ENCODE measurements around the gene TMPRSS3.

The TMPRSS3 gene

DNA sequence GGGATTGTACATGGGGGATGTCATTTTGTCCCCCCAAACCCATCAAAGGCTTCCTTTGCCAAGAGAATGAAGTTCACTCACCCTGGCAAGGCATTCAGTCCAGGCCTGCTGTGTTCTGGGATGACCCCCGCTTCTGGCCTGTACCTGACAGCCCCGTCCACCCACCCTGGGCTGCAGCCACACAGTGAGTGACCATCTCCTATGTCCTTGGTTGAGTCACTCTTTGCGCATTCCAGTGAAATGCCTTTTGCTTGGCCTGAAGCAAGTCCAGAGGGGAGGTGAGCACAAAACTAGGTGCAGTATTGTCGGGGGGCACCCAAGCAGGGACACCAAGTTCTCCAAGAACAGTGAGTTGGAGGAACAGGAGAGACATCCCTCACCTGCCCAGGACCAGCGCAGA is 10.2 kb downstream of the TMPRSS3 start:
- H4K91ac ChIP-seq (ENCODE audit: low read length): no peak overlapping the region
- peaks cover 0 to 3% of the 10 kb centered on the region in 2 experiments for H3K36me3 ChIP-seq (ENCODE audit: control insufficient read depth in 1 of 2, insufficient read depth in 2 of 2, low read depth in 1 of 2, low read length in 2 of 2)
- no peak overlapping the region for H3K4ac ChIP-seq (ENCODE audit: low read depth in 1 of 2, low read length in 2 of 2)
- H3K9ac ChIP-seq (ENCODE audit: low read length): no peak overlapping the region
- H3K27me3 ChIP-seq (ENCODE audit: control insufficient read depth in 1 of 2, insufficient read depth in 1 of 2, low read length in 2 of 2): peaks cover 0 to 43% of the 10 kb centered on the region in 2 experiments
- no peak overlapping the region for H3K23ac ChIP-seq (ENCODE audit: low read length in 2 of 2)
- no peak overlapping the region for H2AK5ac ChIP-seq (ENCODE audit: low read length, severe bottlenecking)
- H3K79me1 ChIP-seq (replicated peaks; ENCODE audit: low read length, poor library complexity, severe bottlenecking): no peaks in the 10 kb centered on the region
- DNase-seq: no peak
- H2BK5ac ChIP-seq (ENCODE audit: low read depth, low read length, poor library complexity, severe bottlenecking): no peak overlapping the region
- H3K14ac ChIP-seq (ENCODE audit: low read length in 2 of 2): no peak overlapping the region
- H3K4me2 ChIP-seq (ENCODE audit: low read length, poor library complexity, severe bottlenecking): no peak overlapping the region
- peaks cover 20% of the 10 kb centered on the region for H3K4me1 ChIP-seq (ENCODE audit: control insufficient read depth, insufficient read depth, low read depth, low read length)
- WGBS: 80% methylated on average over 5 of the region's 5 CpGs
- no peak overlapping the region for H2BK15ac ChIP-seq (ENCODE audit: low read depth, poor library complexity, severe bottlenecking)
- H3K18ac ChIP-seq (ENCODE audit: low read depth in 1 of 2, low read length in 2 of 2): no peak overlapping the region
- H3K4me3 ChIP-seq (ENCODE audit: insufficient read depth in 1 of 2, low read depth in 1 of 2, low read length in 2 of 2): no peak overlapping the region
- H2BK120ac ChIP-seq (ENCODE audit: low read depth, low read length): no peak overlapping the region
- H3K27ac ChIP-seq (ENCODE audit: low read length, poor library complexity, severe bottlenecking): no peak overlapping the region
- no peak overlapping the region for H2BK12ac ChIP-seq (ENCODE audit: low read length in 2 of 2)
- H3K9me3 ChIP-seq (ENCODE audit: control insufficient read depth, low read length): peaks cover 7% of the 10 kb centered on the region
- H4K8ac ChIP-seq (ENCODE audit: low read length): no peak overlapping the region
- no peak overlapping the region for H2AFZ ChIP-seq (ENCODE audit: low read depth, low read length)

DNA sequence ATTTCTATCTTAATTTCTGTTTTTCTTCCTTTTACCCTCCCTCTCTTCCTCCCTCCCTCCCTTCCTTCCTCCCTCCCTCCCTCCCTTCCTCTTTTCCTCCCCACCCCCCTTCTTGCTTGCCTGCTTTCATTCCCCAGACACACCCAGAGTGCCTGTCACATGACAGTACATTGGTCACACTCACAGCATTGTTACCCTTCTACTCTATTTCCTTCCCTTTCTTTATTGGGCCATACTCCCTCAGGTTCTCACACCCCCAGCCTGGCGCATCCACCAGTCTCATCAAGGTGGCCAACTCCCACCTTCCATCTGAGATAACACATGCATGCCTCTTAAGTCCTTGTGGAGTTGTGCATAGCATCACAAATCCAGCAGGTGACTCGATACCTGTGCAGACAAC is 10.9 kb downstream of the TMPRSS3 start:
- Histone ChIP-seq H3K27ac (ENCODE audit: low read length, poor library complexity, severe bottlenecking) (no peak overlapping the region), H2BK15ac (ENCODE audit: low read depth, poor library complexity, severe bottlenecking) (no peak overlapping the region), H2BK120ac (ENCODE audit: low read depth, low read length) (no peak overlapping the region), H4K8ac (ENCODE audit: low read length) (no peak overlapping the region), H3K36me3 (ENCODE audit: control insufficient read depth in 1 of 2, insufficient read depth in 2 of 2, low read depth in 1 of 2, low read length in 2 of 2) (peaks cover 0 to 3% of the 10 kb centered on the region in 2 experiments), H2AK5ac (ENCODE audit: low read length, severe bottlenecking) (no peak overlapping the region), H3K4me1 (ENCODE audit: control insufficient read depth, insufficient read depth, low read depth, low read length) (peaks cover 20% of the 10 kb centered on the region), H2AFZ (ENCODE audit: low read depth, low read length) (no peak overlapping the region), H3K4ac (ENCODE audit: low read depth in 1 of 2, low read length in 2 of 2) (no peak overlapping the region), H3K14ac (ENCODE audit: low read length in 2 of 2) (no peak overlapping the region), H3K79me1 (replicated peaks; ENCODE audit: low read length, poor library complexity, severe bottlenecking) (no peaks in the 10 kb centered on the region), H2BK5ac (ENCODE audit: low read depth, low read length, poor library complexity, severe bottlenecking) (no peak overlapping the region), H3K23ac (ENCODE audit: low read length in 2 of 2) (no peak overlapping the region), H3K18ac (ENCODE audit: low read depth in 1 of 2, low read length in 2 of 2) (no peak overlapping the region), H3K9me3 (ENCODE audit: control insufficient read depth, low read length) (peaks cover 7% of the 10 kb centered on the region), H3K4me2 (ENCODE audit: low read length, poor library complexity, severe bottlenecking) (no peak overlapping the region), H3K4me3 (ENCODE audit: insufficient read depth in 1 of 2, low read depth in 1 of 2, low read length in 2 of 2) (no peak overlapping the region), H2BK12ac (ENCODE audit: low read length in 2 of 2) (no peak overlapping the region), H3K27me3 (ENCODE audit: control insufficient read depth in 1 of 2, insufficient read depth in 1 of 2, low read length in 2 of 2) (peaks cover 0 to 41% of the 10 kb centered on the region in 2 experiments), H3K9ac (ENCODE audit: low read length) (no peak overlapping the region), H4K91ac (ENCODE audit: low read length) (no peak overlapping the region)
- 82% methylated on average over 2 of the region's 2 CpGs for WGBS
- no peak for DNase-seq

DNA sequence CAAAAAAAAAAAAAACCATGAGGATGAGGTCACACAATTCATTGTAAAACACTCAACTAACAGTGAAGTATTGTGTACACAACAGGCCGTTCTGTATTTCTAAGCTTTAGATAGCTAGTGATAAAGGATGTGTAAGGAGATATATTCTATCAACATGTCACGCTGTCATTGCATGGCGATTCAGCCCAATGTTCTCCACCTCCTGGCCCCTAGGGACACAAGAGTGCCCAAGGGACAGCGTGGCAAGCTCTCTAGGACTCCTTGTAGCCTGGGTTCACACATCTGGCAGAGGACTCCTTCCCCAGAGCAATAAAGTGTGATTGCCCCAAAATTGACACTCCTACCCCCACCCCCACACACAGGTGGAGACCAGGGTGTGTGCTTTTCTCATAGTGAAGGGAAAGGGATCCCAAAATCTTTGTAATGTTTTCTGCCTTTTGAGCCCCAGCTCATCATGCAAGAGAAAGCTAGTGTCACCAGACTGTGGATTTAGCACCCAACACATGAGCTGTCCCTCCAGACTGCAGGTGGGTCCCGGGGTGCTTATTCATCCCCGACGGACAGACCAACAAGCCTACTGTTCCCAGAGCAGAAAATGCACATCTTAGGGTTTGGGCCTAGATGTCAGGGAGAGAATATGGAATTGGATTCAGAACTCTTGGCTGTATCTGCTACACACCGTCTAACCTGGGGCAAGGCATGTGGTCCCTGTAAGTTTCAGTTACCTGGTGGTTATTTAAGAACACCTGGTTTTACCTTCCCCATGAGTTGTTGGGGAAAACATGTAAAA is 11.5 kb downstream of the TMPRSS3 start:
- H3K4me2 ChIP-seq (ENCODE audit: low read length, poor library complexity, severe bottlenecking): no peak overlapping the region
- H3K27ac ChIP-seq (ENCODE audit: low read length, poor library complexity, severe bottlenecking): no peak overlapping the region
- peaks cover 0 to 3% of the 10 kb centered on the region in 2 experiments for H3K36me3 ChIP-seq (ENCODE audit: control insufficient read depth in 1 of 2, insufficient read depth in 2 of 2, low read depth in 1 of 2, low read length in 2 of 2)
- H2AFZ ChIP-seq (ENCODE audit: low read depth, low read length): no peak overlapping the region
- no peak overlapping the region for H3K9ac ChIP-seq (ENCODE audit: low read length)
- DNase-seq: no peak
- WGBS: 82% methylated on average over 7 of the region's 8 CpGs
- H3K9me3 ChIP-seq (ENCODE audit: control insufficient read depth, low read length): peaks cover 7% of the 10 kb centered on the region
- H3K18ac ChIP-seq (ENCODE audit: low read depth in 1 of 2, low read length in 2 of 2): no peak overlapping the region
- H3K14ac ChIP-seq (ENCODE audit: low read length in 2 of 2): no peak overlapping the region
- no peak overlapping the region for H2BK15ac ChIP-seq (ENCODE audit: low read depth, poor library complexity, severe bottlenecking)
- no peak overlapping the region for H3K4me3 ChIP-seq (ENCODE audit: insufficient read depth in 1 of 2, low read depth in 1 of 2, low read length in 2 of 2)
- H4K91ac ChIP-seq (ENCODE audit: low read length): no peak overlapping the region
- no peak overlapping the region for H4K8ac ChIP-seq (ENCODE audit: low read length)
- H3K4ac ChIP-seq (ENCODE audit: low read depth in 1 of 2, low read length in 2 of 2): no peak overlapping the region
- no peak overlapping the region for H3K23ac ChIP-seq (ENCODE audit: low read length in 2 of 2)
- no peak overlapping the region for H2BK12ac ChIP-seq (ENCODE audit: low read length in 2 of 2)
- peaks cover 0 to 38% of the 10 kb centered on the region in 2 experiments for H3K27me3 ChIP-seq (ENCODE audit: control insufficient read depth in 1 of 2, insufficient read depth in 1 of 2, low read length in 2 of 2)
- H3K4me1 ChIP-seq (ENCODE audit: control insufficient read depth, insufficient read depth, low read depth, low read length): peaks cover 17% of the 10 kb centered on the region
- no peak overlapping the region for H2AK5ac ChIP-seq (ENCODE audit: low read length, severe bottlenecking)
- no peak overlapping the region for H2BK120ac ChIP-seq (ENCODE audit: low read depth, low read length)
- no peak overlapping the region for H2BK5ac ChIP-seq (ENCODE audit: low read depth, low read length, poor library complexity, severe bottlenecking)
- H3K79me1 ChIP-seq (replicated peaks; ENCODE audit: low read length, poor library complexity, severe bottlenecking): no peaks in the 10 kb centered on the region

DNA sequence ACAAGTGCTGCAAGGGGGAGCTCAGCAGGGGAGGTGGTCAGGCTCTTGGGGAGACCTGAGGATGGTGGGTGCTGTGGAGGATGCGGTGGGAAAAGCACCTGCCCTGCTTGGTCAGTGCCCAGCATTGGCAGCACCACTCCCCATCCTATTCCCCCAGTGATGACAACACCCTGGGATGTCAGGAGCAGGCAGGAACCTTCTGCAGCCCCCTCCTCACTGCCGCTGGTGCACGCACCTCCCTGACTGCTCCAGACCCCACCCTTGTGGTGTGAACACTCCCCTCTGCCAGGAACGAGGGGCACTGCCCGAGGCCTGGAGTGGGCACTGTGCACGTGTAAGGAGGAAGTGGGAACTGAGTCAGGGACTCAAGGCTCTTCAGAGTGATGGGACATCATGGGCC is 12.5 kb downstream of the TMPRSS3 start:
- Histone ChIP-seq H3K14ac (ENCODE audit: low read length in 2 of 2) (no peak overlapping the region), H4K8ac (ENCODE audit: low read length) (no peak overlapping the region), H3K27me3 (ENCODE audit: control insufficient read depth in 1 of 2, insufficient read depth in 1 of 2, low read length in 2 of 2) (peaks cover 0 to 36% of the 10 kb centered on the region in 2 experiments), H3K4me2 (ENCODE audit: low read length, poor library complexity, severe bottlenecking) (no peak overlapping the region), H3K4me1 (ENCODE audit: control insufficient read depth, insufficient read depth, low read depth, low read length) (peaks cover 12% of the 10 kb centered on the region), H2AK5ac (ENCODE audit: low read length, severe bottlenecking) (no peak overlapping the region), H3K23ac (ENCODE audit: low read length in 2 of 2) (no peak overlapping the region), H2BK12ac (ENCODE audit: low read length in 2 of 2) (no peak overlapping the region), H3K27ac (ENCODE audit: low read length, poor library complexity, severe bottlenecking) (no peak overlapping the region), H2AFZ (ENCODE audit: low read depth, low read length) (no peak overlapping the region), H2BK120ac (ENCODE audit: low read depth, low read length) (no peak overlapping the region), H3K18ac (ENCODE audit: low read depth in 1 of 2, low read length in 2 of 2) (no peak overlapping the region), H3K4ac (ENCODE audit: low read depth in 1 of 2, low read length in 2 of 2) (no peak overlapping the region), H2BK15ac (ENCODE audit: low read depth, poor library complexity, severe bottlenecking) (no peak overlapping the region), H4K91ac (ENCODE audit: low read length) (no peak overlapping the region), H2BK5ac (ENCODE audit: low read depth, low read length, poor library complexity, severe bottlenecking) (no peak overlapping the region), H3K4me3 (ENCODE audit: insufficient read depth in 1 of 2, low read depth in 1 of 2, low read length in 2 of 2) (no peak overlapping the region), H3K36me3 (ENCODE audit: control insufficient read depth in 1 of 2, insufficient read depth in 2 of 2, low read depth in 1 of 2, low read length in 2 of 2) (peaks cover 0 to 3% of the 10 kb centered on the region in 2 experiments), H3K9ac (ENCODE audit: low read length) (no peak overlapping the region), H3K79me1 (replicated peaks; ENCODE audit: low read length, poor library complexity, severe bottlenecking) (no peaks in the 10 kb centered on the region), H3K9me3 (ENCODE audit: control insufficient read depth, low read length) (peaks cover 7% of the 10 kb centered on the region)
- DNase-seq: no peak
- WGBS: 71% methylated on average over 6 of the region's 6 CpGs
